HG02970 (cell line): ENCODE measurements around the gene PLCL2.

Experiments used
- ATAC-seq: cut with Tn5 transposase; IDR thresholded peaks from one replicate; pipeline ENCODE4 v1.9.1; 2021; ENCODE audit warnings: mild to moderate bottlenecking, moderate library complexity, moderate number of reproducible peaks; ENCODE audit not compliant: unreplicated experiment, low FRiP score

The PLCL2 gene

GRCh38 chr3:17136136-17136721, 251.5 kb downstream of the PLCL2 start:
- no peak for ATAC-seq

DNA sequence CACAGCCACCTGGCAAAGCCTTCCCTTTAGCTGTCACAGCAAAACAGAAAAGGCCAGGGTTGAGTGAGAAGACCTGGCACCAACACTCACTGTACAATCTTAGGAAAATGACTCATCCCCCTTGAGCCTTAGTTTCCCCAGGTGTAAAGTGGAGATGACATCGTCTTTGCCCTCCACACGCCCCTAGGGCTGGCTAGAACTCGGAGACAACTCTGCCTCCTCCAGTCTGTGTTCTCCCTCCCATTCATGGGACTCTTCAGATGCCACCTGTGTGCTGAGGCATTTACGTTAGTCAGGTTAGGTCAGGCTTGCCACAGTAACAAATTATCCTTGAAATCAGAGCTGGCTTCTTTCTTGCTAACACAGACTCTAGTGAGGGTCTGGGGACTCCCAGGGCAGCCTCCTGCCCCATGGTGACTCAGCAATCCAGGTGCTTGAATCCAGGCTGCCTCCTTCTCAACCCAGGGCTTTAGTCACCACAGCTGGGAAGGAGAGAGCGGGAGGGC, 252.6 kb downstream of the PLCL2 start:
- no peak for ATAC-seq

- ATAC-seq: no peak
These were observed 253.7 kb downstream of the PLCL2 start for GRCh38 chr3:17138246-17139039.
